ENCODE data around the gene SLC39A8.

SLC39A8 gene

DNA sequence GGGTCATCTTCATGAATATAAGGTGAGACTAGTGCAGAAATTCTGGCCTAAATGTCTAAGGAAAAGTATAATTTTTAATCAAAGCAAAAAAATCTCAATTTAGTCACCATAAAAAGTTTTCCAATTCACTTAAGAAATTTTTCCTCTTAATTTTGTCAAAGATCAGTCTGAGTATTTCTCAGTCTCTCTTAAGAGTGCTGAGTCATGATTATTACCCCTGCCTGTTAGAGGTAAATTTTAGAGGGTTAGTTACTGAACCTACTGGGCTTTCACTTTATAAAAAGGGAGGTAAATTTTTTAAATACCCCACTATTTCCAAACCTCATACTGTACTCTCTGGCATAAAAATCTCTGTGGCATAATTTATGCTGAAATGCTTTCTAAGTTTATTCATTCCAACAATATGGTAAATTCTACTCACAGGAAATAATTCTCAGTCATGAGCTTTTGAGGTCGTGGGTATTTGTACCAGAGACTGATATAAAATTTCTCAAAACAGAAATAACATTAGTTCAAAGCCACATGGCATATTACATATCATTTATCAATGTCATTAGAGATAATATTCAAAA is 122.4 kb downstream of the SLC39A8 start:
- whole genome bisulfite sequencing, 2 donors (ENCODE audit: extremely low coverage in 2 of 2, insufficient read length in 2 of 2, insufficient replicate concordance in 1 of 2), result no CpG with 5 or more reads among the region's 1 CpG
- no peaks in the 10 kb centered on the region for H3K79me1 ChIP-seq (ENCODE audit: low read depth, low read length)
- no peaks in the 10 kb centered on the region for H3K36me3 ChIP-seq (replicated peaks in 1 of 2; ENCODE audit: control insufficient read depth in 2 of 2, insufficient read depth in 2 of 2, low read length in 2 of 2)
- H2BK5ac ChIP-seq (ENCODE audit: low read length), result no peak overlapping the region
- no peak for DNase-seq (ENCODE audit: low spot score)
- H3K27ac ChIP-seq (replicated peaks; ENCODE audit: low read length), result no peak overlapping the region
- H3K14ac ChIP-seq (ENCODE audit: low read length), result no peak overlapping the region
- H2AFZ ChIP-seq (ENCODE audit: low read length), result no peak overlapping the region
- H3K23ac ChIP-seq (ENCODE audit: low read depth, low read length, poor library complexity), result no peak overlapping the region
- H2AK5ac ChIP-seq (ENCODE audit: low read depth, low read length), result no peak overlapping the region
- no peak overlapping the region for H3K18ac ChIP-seq (ENCODE audit: low read length)
- H3K4ac ChIP-seq (ENCODE audit: low read length), result no peak overlapping the region
- no peak overlapping the region for H4K8ac ChIP-seq (ENCODE audit: low read depth, low read length)
- H3K4me3 ChIP-seq (ENCODE audit: low read length in 2 of 2), result no peak overlapping the region
- no peak overlapping the region for H3K9ac ChIP-seq (ENCODE audit: low read depth, low read length, poor library complexity)
- peaks cover 5 to 11% of the 10 kb centered on the region in 2 donors for H3K4me1 ChIP-seq (ENCODE audit: control insufficient read depth in 2 of 2, insufficient read depth in 1 of 2, low read depth in 1 of 2, low read length in 2 of 2)
- no peak overlapping the region for H4K91ac ChIP-seq (ENCODE audit: low read depth, low read length, poor library complexity)
- H3K4me2 ChIP-seq (ENCODE audit: insufficient read depth, low read length, poor library complexity, severe bottlenecking), result no peak overlapping the region
- H3K9me3 ChIP-seq (replicated peaks in 1 of 2; ENCODE audit: control insufficient read depth in 2 of 2, insufficient read depth in 1 of 2, low read depth in 1 of 2, low read length in 2 of 2), result no peaks in the 10 kb centered on the region
- no peak overlapping the region for H2BK12ac ChIP-seq (ENCODE audit: low read length)
- H2BK120ac ChIP-seq (ENCODE audit: low read depth, low read length), result no peak overlapping the region
- no peak overlapping the region for H2BK15ac ChIP-seq (ENCODE audit: low read length)
- no peaks in the 10 kb centered on the region for H3K27me3 ChIP-seq (ENCODE audit: control insufficient read depth in 3 of 3, insufficient read depth in 3 of 3, low read depth in 1 of 3, low read length in 3 of 3)

DNA sequence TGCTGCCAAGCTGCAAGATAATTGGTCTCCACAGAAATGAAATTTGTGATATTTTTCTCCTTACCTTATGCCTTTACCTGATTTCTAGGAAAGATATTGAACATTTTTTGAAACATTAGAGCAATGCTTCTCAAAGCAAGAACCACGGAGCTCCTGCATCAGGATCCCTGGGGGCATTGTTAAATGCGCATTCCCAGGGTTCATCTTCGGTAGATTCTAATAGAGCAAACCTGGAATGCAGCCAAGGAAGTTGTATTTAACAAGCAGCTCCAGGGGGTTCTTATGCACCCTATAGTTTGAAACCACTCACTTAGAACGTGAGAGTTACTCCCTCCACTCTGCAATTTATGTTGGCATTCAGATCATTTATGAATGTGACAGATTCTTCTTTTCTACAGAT is 126.2 kb downstream of the SLC39A8 start:
- H3K9me3 ChIP-seq (replicated peaks in 1 of 2; ENCODE audit: control insufficient read depth in 2 of 2, insufficient read depth in 1 of 2, low read depth in 1 of 2, low read length in 2 of 2), result no peaks in the 10 kb centered on the region
- WGBS, 2 donors (ENCODE audit: extremely low coverage in 2 of 2, insufficient read length in 2 of 2, insufficient replicate concordance in 1 of 2), result no CpG with 5 or more reads among the region's 4 CpGs
- no peak overlapping the region for H3K9ac ChIP-seq (ENCODE audit: low read depth, low read length, poor library complexity)
- no peak overlapping the region for H3K4ac ChIP-seq (ENCODE audit: low read length)
- no peak overlapping the region for H3K14ac ChIP-seq (ENCODE audit: low read length)
- H3K23ac ChIP-seq (ENCODE audit: low read depth, low read length, poor library complexity), result no peak overlapping the region
- no peak overlapping the region for H2BK5ac ChIP-seq (ENCODE audit: low read length)
- no peak overlapping the region for H2BK12ac ChIP-seq (ENCODE audit: low read length)
- H4K8ac ChIP-seq (ENCODE audit: low read depth, low read length), result no peak overlapping the region
- H3K36me3 ChIP-seq (replicated peaks in 1 of 2; ENCODE audit: control insufficient read depth in 2 of 2, insufficient read depth in 2 of 2, low read length in 2 of 2), result no peaks in the 10 kb centered on the region
- H2BK120ac ChIP-seq (ENCODE audit: low read depth, low read length), result no peak overlapping the region
- H3K4me3 ChIP-seq (ENCODE audit: low read length in 2 of 2), result no peak overlapping the region
- H3K4me2 ChIP-seq (ENCODE audit: insufficient read depth, low read length, poor library complexity, severe bottlenecking), result peak overlapping the region; percentile 19
- H2BK15ac ChIP-seq (ENCODE audit: low read length), result no peak overlapping the region
- no peak for DNase-seq (ENCODE audit: low spot score)
- no peaks in the 10 kb centered on the region for H3K79me1 ChIP-seq (ENCODE audit: low read depth, low read length)
- H2AK5ac ChIP-seq (ENCODE audit: low read depth, low read length), result no peak overlapping the region
- no peak overlapping the region for H3K18ac ChIP-seq (ENCODE audit: low read length)
- peak overlapping the region; percentile 12 for H2AFZ ChIP-seq (ENCODE audit: low read length)
- no peaks in the 10 kb centered on the region for H3K27me3 ChIP-seq (ENCODE audit: control insufficient read depth in 3 of 3, insufficient read depth in 3 of 3, low read depth in 1 of 3, low read length in 3 of 3)
- peak overlapping the region; percentile 37 for H3K27ac ChIP-seq (replicated peaks; ENCODE audit: low read length)
- no peak overlapping the region for H4K91ac ChIP-seq (ENCODE audit: low read depth, low read length, poor library complexity)
- peaks cover 9 to 11% of the 10 kb centered on the region in 2 donors for H3K4me1 ChIP-seq (ENCODE audit: control insufficient read depth in 2 of 2, insufficient read depth in 1 of 2, low read depth in 1 of 2, low read length in 2 of 2)

DNA sequence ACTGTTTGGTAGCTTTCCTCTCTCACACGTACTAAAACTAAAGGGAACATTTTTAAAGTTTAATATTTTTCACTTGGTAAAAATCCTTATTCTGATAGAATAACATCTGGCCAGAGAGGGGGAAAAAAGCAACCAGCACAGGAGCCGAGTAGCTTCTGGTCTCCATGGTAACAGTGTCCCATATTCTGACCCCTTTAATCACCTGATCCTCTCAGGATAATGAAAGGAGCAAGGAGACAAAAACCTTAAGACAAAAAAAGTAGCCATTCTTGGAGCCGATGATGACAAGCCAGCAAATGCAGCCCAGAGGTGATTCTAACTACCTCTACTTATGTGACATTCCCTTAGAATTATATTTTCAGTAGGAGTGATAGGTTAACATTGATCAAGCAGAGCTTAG is 126.6 kb downstream of the SLC39A8 start:
- Histone ChIP-seq H2BK120ac (ENCODE audit: low read depth, low read length) (no peak overlapping the region), H2BK15ac (ENCODE audit: low read length) (no peak overlapping the region), H2AFZ (ENCODE audit: low read length) (peak overlapping the region; percentile 12), H3K4me1 (ENCODE audit: control insufficient read depth in 2 of 2, insufficient read depth in 1 of 2, low read depth in 1 of 2, low read length in 2 of 2) (peaks cover 9 to 11% of the 10 kb centered on the region in 2 donors), H3K4me2 (ENCODE audit: insufficient read depth, low read length, poor library complexity, severe bottlenecking) (peak overlapping the region; percentile 19), H3K4me3 (ENCODE audit: low read length in 2 of 2) (no peak overlapping the region), H4K8ac (ENCODE audit: low read depth, low read length) (no peak overlapping the region), H3K4ac (ENCODE audit: low read length) (no peak overlapping the region), H2BK5ac (ENCODE audit: low read length) (no peak overlapping the region), H3K9me3 (replicated peaks in 1 of 2; ENCODE audit: control insufficient read depth in 2 of 2, insufficient read depth in 1 of 2, low read depth in 1 of 2, low read length in 2 of 2) (no peaks in the 10 kb centered on the region), H3K14ac (ENCODE audit: low read length) (no peak overlapping the region), H3K27ac (replicated peaks; ENCODE audit: low read length) (peak overlapping the region; percentile 37), H3K79me1 (ENCODE audit: low read depth, low read length) (no peaks in the 10 kb centered on the region), H4K91ac (ENCODE audit: low read depth, low read length, poor library complexity) (no peak overlapping the region), H3K36me3 (replicated peaks in 1 of 2; ENCODE audit: control insufficient read depth in 2 of 2, insufficient read depth in 2 of 2, low read length in 2 of 2) (no peaks in the 10 kb centered on the region), H3K9ac (ENCODE audit: low read depth, low read length, poor library complexity) (no peak overlapping the region), H2BK12ac (ENCODE audit: low read length) (no peak overlapping the region), H3K27me3 (ENCODE audit: control insufficient read depth in 3 of 3, insufficient read depth in 3 of 3, low read depth in 1 of 3, low read length in 3 of 3) (no peaks in the 10 kb centered on the region), H3K23ac (ENCODE audit: low read depth, low read length, poor library complexity) (no peak overlapping the region), H2AK5ac (ENCODE audit: low read depth, low read length) (no peak overlapping the region), H3K18ac (ENCODE audit: low read length) (no peak overlapping the region)
- no CpG with 5 or more reads among the region's 3 CpGs for WGBS, 2 donors (ENCODE audit: extremely low coverage in 2 of 2, insufficient read length in 2 of 2, insufficient replicate concordance in 1 of 2)
- peak; percentile 23 for DNase-seq (ENCODE audit: low spot score)

DNA sequence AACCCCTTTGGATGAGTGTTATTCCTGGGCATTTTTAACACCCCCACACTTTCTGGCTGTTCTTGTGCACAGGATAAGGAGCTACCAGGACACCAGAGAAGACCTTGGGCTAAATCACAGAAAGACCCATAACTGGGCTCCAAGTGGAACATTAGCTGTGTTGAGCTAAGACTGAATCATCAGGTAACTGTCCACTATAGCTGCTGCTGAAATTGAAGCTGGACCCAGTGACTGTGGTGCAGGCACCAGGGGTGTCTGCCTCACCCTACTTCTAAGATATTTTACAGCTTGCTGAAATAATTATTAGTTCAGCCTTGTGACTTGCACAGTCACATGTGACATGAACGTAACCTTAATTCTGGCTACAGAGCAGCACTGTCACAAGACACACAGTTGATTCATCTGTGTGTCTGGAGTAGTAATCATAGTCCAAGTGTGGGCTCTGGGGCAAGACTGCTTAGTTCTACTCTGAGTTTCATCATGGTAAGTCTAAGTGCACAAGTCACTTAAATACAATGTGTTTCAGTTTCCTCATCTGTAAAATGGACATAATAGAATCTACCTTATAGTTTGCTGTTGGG is 127.4 kb downstream of the SLC39A8 start:
- Histone ChIP-seq H3K9ac (ENCODE audit: low read depth, low read length, poor library complexity) (no peak overlapping the region), H3K36me3 (replicated peaks in 1 of 2; ENCODE audit: control insufficient read depth in 2 of 2, insufficient read depth in 2 of 2, low read length in 2 of 2) (no peaks in the 10 kb centered on the region), H2AK5ac (ENCODE audit: low read depth, low read length) (no peak overlapping the region), H3K23ac (ENCODE audit: low read depth, low read length, poor library complexity) (no peak overlapping the region), H3K18ac (ENCODE audit: low read length) (no peak overlapping the region), H3K27ac (replicated peaks; ENCODE audit: low read length) (no peak overlapping the region), H3K4ac (ENCODE audit: low read length) (no peak overlapping the region), H2BK12ac (ENCODE audit: low read length) (no peak overlapping the region), H3K27me3 (ENCODE audit: control insufficient read depth in 3 of 3, insufficient read depth in 3 of 3, low read depth in 1 of 3, low read length in 3 of 3) (no peaks in the 10 kb centered on the region), H3K14ac (ENCODE audit: low read length) (no peak overlapping the region), H3K4me3 (ENCODE audit: low read length in 2 of 2) (no peak overlapping the region), H3K9me3 (replicated peaks in 1 of 2; ENCODE audit: control insufficient read depth in 2 of 2, insufficient read depth in 1 of 2, low read depth in 1 of 2, low read length in 2 of 2) (no peaks in the 10 kb centered on the region), H2AFZ (ENCODE audit: low read length) (no peak overlapping the region), H2BK120ac (ENCODE audit: low read depth, low read length) (no peak overlapping the region), H2BK15ac (ENCODE audit: low read length) (no peak overlapping the region), H2BK5ac (ENCODE audit: low read length) (no peak overlapping the region), H4K8ac (ENCODE audit: low read depth, low read length) (no peak overlapping the region), H3K4me1 (ENCODE audit: control insufficient read depth in 2 of 2, insufficient read depth in 1 of 2, low read depth in 1 of 2, low read length in 2 of 2) (peaks cover 9 to 11% of the 10 kb centered on the region in 2 donors), H4K91ac (ENCODE audit: low read depth, low read length, poor library complexity) (no peak overlapping the region), H3K79me1 (ENCODE audit: low read depth, low read length) (no peaks in the 10 kb centered on the region), H3K4me2 (ENCODE audit: insufficient read depth, low read length, poor library complexity, severe bottlenecking) (no peak overlapping the region)
- DNase-seq (ENCODE audit: low spot score), result no peak
- WGBS, 2 donors (ENCODE audit: extremely low coverage in 2 of 2, insufficient read length in 2 of 2, insufficient replicate concordance in 1 of 2), result no CpG with 5 or more reads among the region's 1 CpG
